Measurements from ENCODE around the gene TRMT112. TPM values are rescaled to one million over a fixed set of nuclear protein-coding genes. Genes with fewer than 3 reads are reported as not detected.

The TRMT112 gene
- total RNA-seq, 1 donor, result 155 TPM

GRCh38 chr11:64288353-64288750 lies 29.0 kb downstream of the TRMT112 start:
- DNase-seq (ENCODE audit: low read depth), result no peak
- no peak for TF ChIP-seq CTCF (IDR thresholded peaks at IDR 0.05; ENCODE audit: insufficient read depth, low read depth, low read length)
- no peak overlapping the region for H3K4me3 ChIP-seq (ENCODE audit: low read depth, low read length)

GRCh38 chr11:64287676-64288352 lies 29.5 kb downstream of the TRMT112 start:
- no peak overlapping the region for H3K4me3 ChIP-seq (ENCODE audit: low read depth, low read length)
- no peak for DNase-seq (ENCODE audit: low read depth)
- no peak for TF ChIP-seq CTCF (IDR thresholded peaks at IDR 0.05; ENCODE audit: insufficient read depth, low read depth, low read length)

GRCh38 chr11:64286801-64287159 lies 30.6 kb downstream of the TRMT112 start:
- no peak for DNase-seq (ENCODE audit: low read depth)
- no peak overlapping the region for H3K4me3 ChIP-seq (ENCODE audit: low read depth, low read length)
- TF ChIP-seq CTCF (IDR thresholded peaks at IDR 0.05; ENCODE audit: insufficient read depth, low read depth, low read length), result no peak

- TF ChIP-seq CTCF (IDR thresholded peaks at IDR 0.05; ENCODE audit: insufficient read depth, low read depth, low read length), result no peak
- H3K4me3 ChIP-seq (ENCODE audit: low read depth, low read length), result peak overlapping the region; percentile 81
- DNase-seq (ENCODE audit: low read depth), result no peak
Observed at GRCh38 chr11:64285885-64286800, 31.2 kb downstream of the TRMT112 start.

- TF ChIP-seq CTCF (IDR thresholded peaks at IDR 0.05; ENCODE audit: insufficient read depth, low read depth, low read length), result no peak
- H3K4me3 ChIP-seq (ENCODE audit: low read depth, low read length), result peak within 1 kb of the TSS; percentile 81
- peak; percentile 67 for DNase-seq (ENCODE audit: low read depth)
Observed at GRCh38 chr11:64284962-64285884, 32.1 kb downstream of the TRMT112 start, which contains the start of gene GPR137. Gene GPR137, plus strand, starts transcription at chr11:64285848. Its CDS starts 677 bp downstream, at chr11:64286525.

All from fibroblast of villous mesenchyme (primary cell).